Mammary epithelial cell (primary cell): Measurements from ENCODE around the gene VWCE.
"Not testable (repeated sequence)": the region's sequence is repeated elsewhere in the genome, so short reads cannot be mapped to it uniquely, and the experiment has no call there.

Experiments used
- CTCF ChIP-seq, 2 donors: IDR thresholded peaks in 1 of 2; conservative IDR thresholded peaks in 1 of 2; 2 replicates each; pipeline ENCODE4 v1.5.1; 2011 to 2012; ENCODE audit warnings: inconsistent platforms in 2 of 2, low read length in 2 of 2, mild to moderate bottlenecking in 2 of 2, control low read depth in 1 of 2, low read depth in 1 of 2; ENCODE audit not compliant: insufficient read depth in 1 of 2; ENCODE audit errors: extremely low read depth in 1 of 2
- EZH2 ChIP-seq: IDR thresholded peaks from 2 replicates; pipeline ENCODE4 v1.6.1; 2012; ENCODE audit warnings: low read length, inconsistent platforms, borderline replicate concordance

- TF ChIP-seq EZH2; CTCF (conservative IDR thresholded peaks at IDR 0.05 in 1 of 2, IDR thresholded peaks at IDR 0.05 in 1 of 2; ENCODE audit: extremely low read depth in 1 of 2, insufficient read depth in 1 of 2, low read depth in 1 of 2, low read length in 2 of 2): not testable (repeated sequence)
Observed at GRCh38 chr11:61232548-61233145, 62.5 kb downstream of the VWCE start.
